ENCODE data around the gene TCOF1.

Gene TCOF1

GRCh38 chr5:150352244-150353031 is 5.1 kb upstream of the TCOF1 start:
- DNase-seq (ENCODE audit: low read depth): no peak

- no peak for DNase-seq (ENCODE audit: low read depth)
Observed at GRCh38 chr5:150353032-150353675, 4.3 kb upstream of the TCOF1 start.

GRCh38 chr5:150355791-150356190 is 1.7 kb upstream of the TCOF1 start:
- no peak for DNase-seq (ENCODE audit: low read depth)

- no peak for DNase-seq (ENCODE audit: low read depth)
Observed at GRCh38 chr5:150356575-150357294, 762 bp upstream of the TCOF1 start.

- DNase-seq (ENCODE audit: low read depth): no peak
Observed at GRCh38 chr5:150358261-150359095, 981 bp downstream of the TCOF1 start.

- DNase-seq (ENCODE audit: low read depth): no peak
Observed at GRCh38 chr5:150361301-150361700, 3.8 kb downstream of the TCOF1 start.

GRCh38 chr5:150363185-150363584 is 5.7 kb downstream of the TCOF1 start:
- DNase-seq (ENCODE audit: low read depth): no peak

- DNase-seq (ENCODE audit: low read depth): no peak
Observed at GRCh38 chr5:150364004-150364403, 6.5 kb downstream of the TCOF1 start.

GRCh38 chr5:150368526-150368925 is 11.0 kb downstream of the TCOF1 start:
- DNase-seq (ENCODE audit: low read depth): no peak

- no peak for DNase-seq (ENCODE audit: low read depth)
Observed at GRCh38 chr5:150372639-150373038, 15.1 kb downstream of the TCOF1 start.

GRCh38 chr5:150374651-150375050 is 17.2 kb downstream of the TCOF1 start:
- no peak for DNase-seq (ENCODE audit: low read depth)

GRCh38 chr5:150376799-150377771 is 19.6 kb downstream of the TCOF1 start:
- DNase-seq (ENCODE audit: low read depth): no peak

- no peak for DNase-seq (ENCODE audit: low read depth)
Observed at GRCh38 chr5:150377964-150378694, 20.6 kb downstream of the TCOF1 start.

GRCh38 chr5:150384701-150385100 is 27.2 kb downstream of the TCOF1 start:
- no peak for DNase-seq (ENCODE audit: low read depth)

- no peak for DNase-seq (ENCODE audit: low read depth)
Observed at GRCh38 chr5:150386024-150386855, 28.7 kb downstream of the TCOF1 start.

GRCh38 chr5:150389531-150390266 is 32.2 kb downstream of the TCOF1 start:
- DNase-seq (ENCODE audit: low read depth): no peak

GRCh38 chr5:150391064-150391834 is 33.8 kb downstream of the TCOF1 start:
- DNase-seq (ENCODE audit: low read depth): no peak

GRCh38 chr5:150391986-150392385 is 34.5 kb downstream of the TCOF1 start:
- DNase-seq (ENCODE audit: low read depth): no peak
